ENCODE measurements around the gene RGS7. TPM values are rescaled to one million over a fixed set of nuclear protein-coding genes. Genes with fewer than 3 reads are reported as not detected.
"Not testable (repeated sequence)": the region's sequence is repeated elsewhere in the genome, so short reads cannot be mapped to it uniquely, and the experiment has no call there.

Gene RGS7
- total and polyA plus RNA-seq, 10 of the 15 experiments (the other 5 are each of a cell fraction or from before 2014, with no cell fraction given) = not detected

GRCh38 chr1:241166625-241167024 lies 190.4 kb downstream of the RGS7 start:
- no peaks in the 10 kb centered on the region for H3K4me1 ChIP-seq (ENCODE audit: control insufficient read depth, insufficient read depth, low read length)
- BruUV-seq (replicated peaks) = no TSS peak
- no peak overlapping the region for H3K9ac ChIP-seq (ENCODE audit: control insufficient read depth, insufficient read depth, low read length)
- no peaks in the 10 kb centered on the region for H3K9me3 ChIP-seq (replicated peaks; ENCODE audit: control insufficient read depth, insufficient read depth, low read length)
- in situ Hi-C loops (cut with MboI) = no loop called here
- CTCF ChIA-PET = no interaction called here
- POLR2A ChIA-PET = no interaction called here
- FAIRE-seq = no peak
- ATAC-seq = no peak
- H3K27me3 ChIP-seq (replicated peaks in 1 of 2; ENCODE audit: control insufficient read depth in 2 of 2, insufficient read depth in 2 of 2, low read length in 1 of 2) = no peaks in the 10 kb centered on the region
- intact Hi-C loops (cut with micrococcal nuclease; ENCODE audit: unreplicated experiment) = no loop called here
- SMC1A ChIA-PET (ENCODE audit: uncharacterized antibody, unreplicated experiment) = no interaction called here
- H3K36me3 ChIP-seq (ENCODE audit: control insufficient read depth in 2 of 2, insufficient read depth in 2 of 2, low read length in 1 of 2) = no peaks in the 10 kb centered on the region
- no peak overlapping the region for H3K4me3 ChIP-seq
- WGBS (ENCODE audit: insufficient coverage, insufficient replicate concordance, low lambda C conversion rate, missing lambda C conversion rate) = 4% methylated on average over 1 of the region's 1 CpG
- H3K4me2 ChIP-seq (ENCODE audit: control insufficient read depth, insufficient read depth) = no peak overlapping the region
- H3K27ac ChIP-seq (ENCODE audit: control insufficient read depth, insufficient read depth) = no peak overlapping the region
- H2AFZ ChIP-seq (ENCODE audit: control insufficient read depth, low read depth, low read length) = no peak overlapping the region
- no peaks in the 10 kb centered on the region for H3K79me2 ChIP-seq (ENCODE audit: control insufficient read depth, insufficient read depth, low read length)
- RAD21 ChIA-PET (ENCODE audit: unreplicated experiment) = no interaction called here
- no peak for TF ChIP-seq STAT3 (IDR thresholded peaks at IDR 0.05; ENCODE audit: low read depth, low read length)
- no peak for TF ChIP-seq PKNOX1 (IDR thresholded peaks at IDR 0.05)
- TF ChIP-seq SRF (IDR thresholded peaks at IDR 0.05; ENCODE audit: low read depth in 2 of 2, low read length in 2 of 2) = no peak
- no peak for TF ChIP-seq TCF7 (IDR thresholded peaks at IDR 0.05; ENCODE audit: borderline replicate concordance)
- TF ChIP-seq CBFB (IDR thresholded peaks at IDR 0.05; ENCODE audit: low read depth) = no peak
- no peak for TF ChIP-seq ZBED1 (IDR thresholded peaks at IDR 0.05; ENCODE audit: borderline replicate concordance)
- no peak for TF ChIP-seq ZNF274 (IDR thresholded peaks at IDR 0.05; ENCODE audit: insufficient read depth, insufficient read length)
- TF ChIP-seq PRDM15 (CRISPR knock-in tag; IDR thresholded peaks at IDR 0.05) = no peak
- TF ChIP-seq CUX1 (IDR thresholded peaks at IDR 0.05; ENCODE audit: insufficient replicate concordance, low read depth, low read length) = no peak
- DNase-seq (ENCODE audit: low read depth, low spot score) = no peak
- H4K20me1 ChIP-seq (ENCODE audit: control insufficient read depth, insufficient read depth) = no peaks in the 10 kb centered on the region

GRCh38 chr1:241165256-241165655 lies 191.7 kb downstream of the RGS7 start:
- POLR2A ChIA-PET; in situ Hi-C loops (cut with MboI); H3K36me3 ChIP-seq (ENCODE audit: control insufficient read depth in 2 of 2, insufficient read depth in 2 of 2, low read length in 1 of 2); H3K27me3 ChIP-seq (replicated peaks in 1 of 2; ENCODE audit: control insufficient read depth in 2 of 2, insufficient read depth in 2 of 2, low read length in 1 of 2); ATAC-seq; H3K27ac ChIP-seq (ENCODE audit: control insufficient read depth, insufficient read depth); H3K4me2 ChIP-seq (ENCODE audit: control insufficient read depth, insufficient read depth); DNase-seq (ENCODE audit: low read depth, low spot score); H3K9ac ChIP-seq (ENCODE audit: control insufficient read depth, insufficient read depth, low read length); SMC1A ChIA-PET (ENCODE audit: uncharacterized antibody, unreplicated experiment); H3K79me2 ChIP-seq (ENCODE audit: control insufficient read depth, insufficient read depth, low read length); CTCF ChIA-PET; H3K4me3 ChIP-seq; H2AFZ ChIP-seq (ENCODE audit: control insufficient read depth, low read depth, low read length); H3K4me1 ChIP-seq (ENCODE audit: control insufficient read depth, insufficient read depth, low read length); H4K20me1 ChIP-seq (ENCODE audit: control insufficient read depth, insufficient read depth); RAD21 ChIA-PET (ENCODE audit: unreplicated experiment); H3K9me3 ChIP-seq (replicated peaks; ENCODE audit: control insufficient read depth, insufficient read depth, low read length); FAIRE-seq; BruUV-seq (replicated peaks); intact Hi-C loops (cut with micrococcal nuclease; ENCODE audit: unreplicated experiment): not testable (repeated sequence)
- 0% methylated on average over 2 of the region's 5 CpGs for WGBS (ENCODE audit: insufficient coverage, insufficient replicate concordance, low lambda C conversion rate, missing lambda C conversion rate)

All from GM12878 (cell line).